Measurements from ENCODE around the gene TOM1L2.
"Not testable (repeated sequence)": the region's sequence is repeated elsewhere in the genome, so short reads cannot be mapped to it uniquely, and the experiment has no call there.

The TOM1L2 gene

GRCh38 chr17:17919169-17920107 is 52.8 kb downstream of the TOM1L2 start:
- DNase-seq, result peak; percentile 38

GRCh38 chr17:17917394-17917793 is 54.8 kb downstream of the TOM1L2 start:
- DNase-seq, result no peak

GRCh38 chr17:17915183-17915582 is 57.0 kb downstream of the TOM1L2 start:
- DNase-seq, result no peak

GRCh38 chr17:17913695-17914332 is 58.4 kb downstream of the TOM1L2 start:
- no peak for DNase-seq

- DNase-seq, result not testable (repeated sequence)
These were observed 59.9 kb downstream of the TOM1L2 start for GRCh38 chr17:17912336-17912735.

- DNase-seq, result no peak
These were observed 61.1 kb downstream of the TOM1L2 start for GRCh38 chr17:17911001-17911613.

- DNase-seq, result no peak
These were observed 62.1 kb downstream of the TOM1L2 start for GRCh38 chr17:17910060-17910459.

GRCh38 chr17:17909078-17909477 is 63.1 kb downstream of the TOM1L2 start:
- DNase-seq, result no peak

- no peak for DNase-seq
These were observed 64.7 kb downstream of the TOM1L2 start for GRCh38 chr17:17907469-17907868.

- no peak for DNase-seq
These were observed 65.6 kb downstream of the TOM1L2 start for GRCh38 chr17:17906418-17907215.

GRCh38 chr17:17905036-17905320 is 67.2 kb downstream of the TOM1L2 start:
- DNase-seq, result no peak

- no peak for DNase-seq
These were observed 67.8 kb downstream of the TOM1L2 start for GRCh38 chr17:17904166-17905035.

GRCh38 chr17:17902877-17903276 is 69.3 kb downstream of the TOM1L2 start:
- no peak for DNase-seq

GRCh38 chr17:17902376-17902775 is 69.8 kb downstream of the TOM1L2 start:
- DNase-seq, result no peak

GRCh38 chr17:17900615-17901520 is 71.3 kb downstream of the TOM1L2 start:
- DNase-seq, result peak; percentile 34

GRCh38 chr17:17899486-17899885 is 72.7 kb downstream of the TOM1L2 start:
- no peak for DNase-seq

GRCh38 chr17:17898673-17899072 is 73.5 kb downstream of the TOM1L2 start:
- DNase-seq, result no peak

GRCh38 chr17:17897442-17897841 is 74.8 kb downstream of the TOM1L2 start:
- DNase-seq, result no peak

GRCh38 chr17:17896746-17897145 is 75.5 kb downstream of the TOM1L2 start:
- DNase-seq, result no peak

- DNase-seq, result no peak
These were observed 78.2 kb downstream of the TOM1L2 start for GRCh38 chr17:17893801-17894644.

All from NCI-H1092 (cell line).